Activated naive CD8-positive, alpha-beta T cell treated with anti-CD3 and anti-CD28 coated beads for 36 hours (primary cell): Measurements from ENCODE around the gene GHR. TPM values are rescaled to one million over a fixed set of nuclear protein-coding genes. Genes with fewer than 3 reads are reported as not detected.

Experiments
- DNase-seq: peaks from one replicate; pipeline ENCODE4 v3.0.0; 2021
- H3K27ac Mint-ChIP-seq: one replicate; pipeline ENCODE4 v1.8.0; 2022; ENCODE audit warnings: mild to moderate bottlenecking, moderate library complexity, mixed read lengths
- H3K27me3 Mint-ChIP-seq: one replicate; pipeline ENCODE4 v1.8.0; 2022; ENCODE audit warnings: mild to moderate bottlenecking, mixed read lengths
- H3K36me3 Mint-ChIP-seq: one replicate; pipeline ENCODE4 v1.8.0; 2021; ENCODE audit warnings: mild to moderate bottlenecking, mixed read lengths
- H3K4me1 Mint-ChIP-seq: one replicate; pipeline ENCODE4 v1.8.0; 2021; ENCODE audit warnings: mixed read lengths
- H3K4me3 Mint-ChIP-seq: one replicate; pipeline ENCODE4 v1.8.0; 2022; ENCODE audit warnings: mild to moderate bottlenecking, moderate library complexity, mixed read lengths
- H3K9me3 Mint-ChIP-seq: one replicate; pipeline ENCODE4 v1.8.0; 2022; ENCODE audit warnings: mixed read lengths
- total RNA-seq, 2 experiments: library from RNA; stranded (reverse); gene quantifications; one replicate each; pipeline ENCODE4 v1.2.3, GENCODE V29; 2021

The GHR gene
- total RNA-seq, 2 experiments from 2014 or later, result not detected

DNA sequence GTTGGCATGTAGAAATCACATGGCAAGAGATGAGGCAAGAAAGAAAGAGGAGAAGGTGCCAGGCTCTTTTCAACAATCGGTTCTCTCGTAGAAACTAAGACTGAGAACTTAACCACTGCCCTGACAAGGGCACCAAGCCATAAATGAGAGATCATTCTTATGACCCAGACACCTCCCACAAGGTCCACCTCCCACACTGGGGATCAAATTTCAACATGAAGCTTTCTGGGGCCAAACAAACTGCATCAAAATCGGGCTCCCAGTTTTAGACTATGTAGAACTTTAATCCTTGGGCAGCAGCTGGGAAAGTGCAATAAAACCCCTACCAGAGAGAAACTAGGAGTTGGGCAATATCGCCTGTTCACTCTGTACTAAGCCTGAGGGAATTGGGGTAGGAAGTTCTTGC lies 183.2 kb downstream of the GHR start:
- Mint-ChIP-seq H3K4me3 (no peak overlapping the region), H3K9me3 (no peaks in the 10 kb centered on the region), H3K4me1 (no peaks in the 10 kb centered on the region), H3K27ac (no peak overlapping the region), H3K36me3 (no peaks in the 10 kb centered on the region), H3K27me3 (peaks cover 13% of the 10 kb centered on the region)
- no peak for DNase-seq

DNA sequence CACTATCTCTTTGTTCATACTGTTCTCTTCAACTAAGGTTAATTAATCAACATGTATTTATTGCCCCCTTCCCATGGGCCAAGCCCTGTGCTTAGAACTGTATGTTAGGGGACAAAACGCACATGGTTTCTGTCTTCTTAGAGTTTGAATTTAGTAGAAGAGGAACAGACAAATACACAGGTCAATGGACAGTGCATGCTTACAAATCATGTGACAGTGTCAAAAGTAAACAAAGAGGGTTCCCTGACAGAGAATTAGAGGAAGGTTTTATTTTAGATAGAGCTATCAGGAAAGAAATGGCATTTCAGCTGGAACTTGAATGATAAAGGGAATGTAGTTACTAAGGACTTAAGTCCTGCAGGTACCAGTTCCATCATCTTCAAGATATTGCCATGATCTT lies 188.2 kb downstream of the GHR start:
- Mint-ChIP-seq H3K9me3 (no peaks in the 10 kb centered on the region), H3K36me3 (no peaks in the 10 kb centered on the region), H3K4me1 (no peaks in the 10 kb centered on the region), H3K27ac (no peak overlapping the region), H3K27me3 (peaks cover 10% of the 10 kb centered on the region), H3K4me3 (no peak overlapping the region)
- DNase-seq, result no peak

DNA sequence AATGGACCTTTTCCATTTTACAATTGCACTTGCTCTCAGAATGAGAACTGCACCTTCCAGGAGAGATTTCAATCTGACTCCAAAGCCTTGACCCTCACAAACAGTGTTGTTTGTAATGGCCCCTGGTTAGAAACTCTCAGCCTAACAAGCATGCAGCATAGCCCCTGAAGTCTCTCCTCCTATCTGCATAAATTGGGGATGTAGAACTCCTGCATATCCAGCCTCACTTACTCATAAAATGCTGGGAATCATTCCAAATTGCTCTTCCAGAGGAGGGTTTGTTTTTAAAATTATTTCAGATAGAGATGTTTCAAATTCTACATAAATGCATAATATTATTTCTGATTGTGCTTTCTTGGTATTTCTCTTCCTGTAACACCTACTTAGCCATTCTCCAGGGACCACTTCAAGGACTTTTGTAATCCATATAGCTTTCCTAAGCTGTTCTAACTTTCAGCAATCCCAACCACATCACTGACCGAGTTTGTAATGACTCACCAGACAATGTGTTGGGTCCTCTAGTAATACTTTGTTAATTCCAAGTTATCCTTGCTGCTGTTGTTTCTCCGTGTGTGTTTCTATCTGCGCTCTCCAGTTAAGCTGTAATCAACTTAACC lies 189.6 kb downstream of the GHR start:
- DNase-seq, result no peak
- no peak overlapping the region for H3K4me3 Mint-ChIP-seq
- no peak overlapping the region for H3K27ac Mint-ChIP-seq
- H3K36me3 Mint-ChIP-seq, result no peaks in the 10 kb centered on the region
- H3K27me3 Mint-ChIP-seq, result peaks cover 10% of the 10 kb centered on the region
- no peaks in the 10 kb centered on the region for H3K4me1 Mint-ChIP-seq
- no peaks in the 10 kb centered on the region for H3K9me3 Mint-ChIP-seq

DNA sequence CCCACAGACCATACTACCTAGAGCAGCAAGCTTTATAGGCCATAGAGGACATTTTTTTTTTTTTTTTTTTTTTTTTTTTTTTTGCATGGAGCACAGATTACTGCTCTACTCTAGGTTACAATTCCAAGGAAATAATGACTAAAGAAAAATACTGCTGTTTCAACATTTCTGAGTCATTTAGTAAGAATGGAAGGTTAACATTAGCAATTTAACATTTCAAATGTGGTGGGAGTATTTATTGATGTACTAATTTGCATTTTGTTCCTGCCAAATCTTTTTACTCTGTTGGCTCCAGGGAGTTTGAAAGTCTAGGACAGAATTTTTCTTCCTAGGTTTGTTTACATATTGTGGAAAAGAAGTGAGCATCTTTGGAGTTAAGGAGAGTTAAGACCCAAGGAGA lies 191.3 kb downstream of the GHR start:
- Mint-ChIP-seq H3K36me3 (no peaks in the 10 kb centered on the region), H3K9me3 (no peaks in the 10 kb centered on the region), H3K4me1 (no peaks in the 10 kb centered on the region), H3K4me3 (no peak overlapping the region), H3K27ac (no peak overlapping the region), H3K27me3 (peaks cover 10% of the 10 kb centered on the region)
- DNase-seq, result no peak

DNA sequence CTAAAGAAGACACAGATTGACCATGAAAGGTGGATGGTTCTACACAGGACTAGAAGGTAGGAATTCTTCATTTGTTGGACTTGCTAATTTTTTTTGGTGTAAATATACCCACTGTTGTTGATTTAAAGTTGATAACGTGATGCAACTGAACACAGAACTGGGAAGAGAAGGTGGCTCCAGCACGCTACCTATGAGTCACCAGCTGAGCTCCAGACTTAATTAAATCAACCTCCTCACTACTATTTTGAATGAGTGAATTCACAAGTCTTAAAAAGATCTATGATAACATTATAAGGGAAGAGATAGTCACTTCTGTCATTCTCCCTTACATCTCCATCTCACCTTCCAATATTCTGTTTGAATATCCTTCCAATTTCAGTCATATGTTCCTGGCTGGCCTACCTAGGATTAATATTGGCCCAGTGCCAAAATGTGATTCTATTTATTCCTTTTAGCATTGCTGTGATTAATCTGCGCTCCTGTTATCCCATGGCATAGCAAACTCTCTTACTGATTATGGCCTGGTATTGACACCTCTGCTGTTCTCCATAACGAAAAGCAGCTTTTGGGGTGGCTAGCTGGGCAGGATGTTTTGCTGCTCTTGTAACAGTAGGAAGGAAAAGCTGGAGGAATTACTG lies 197.5 kb downstream of the GHR start:
- H3K36me3 Mint-ChIP-seq, result no peaks in the 10 kb centered on the region
- no peak overlapping the region for H3K4me3 Mint-ChIP-seq

DNA sequence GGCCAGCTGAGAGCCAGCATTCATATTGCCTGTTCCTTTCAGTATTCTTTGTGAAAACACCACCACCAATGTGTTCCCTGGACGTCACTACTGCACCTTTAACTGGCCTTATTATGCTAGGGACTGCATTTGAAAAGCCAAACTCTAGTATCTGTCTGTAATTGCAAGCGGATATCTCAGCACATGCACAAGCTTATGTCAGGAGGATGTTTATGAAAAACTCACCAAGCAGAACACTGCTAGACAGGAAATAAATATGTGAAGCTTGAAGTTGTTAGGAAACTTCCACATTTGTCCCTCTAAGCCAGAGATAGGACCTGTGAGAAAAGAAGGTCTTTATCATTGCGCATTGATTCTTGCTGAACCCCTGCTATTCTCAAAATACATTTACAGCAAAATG lies 198.0 kb downstream of the GHR start:
- no peak overlapping the region for H3K27ac Mint-ChIP-seq
- DNase-seq, result no peak
- H3K4me1 Mint-ChIP-seq, result no peaks in the 10 kb centered on the region
- H3K27me3 Mint-ChIP-seq, result peaks cover 1% of the 10 kb centered on the region
- H3K9me3 Mint-ChIP-seq, result no peaks in the 10 kb centered on the region
- H3K36me3 Mint-ChIP-seq, result no peaks in the 10 kb centered on the region
- no peak overlapping the region for H3K4me3 Mint-ChIP-seq

More for the DNA sequence above, 197.5 kb downstream of the GHR start:
- Mint-ChIP-seq H3K9me3 (no peaks in the 10 kb centered on the region), H3K4me1 (no peaks in the 10 kb centered on the region), H3K27ac (no peak overlapping the region), H3K27me3 (peaks cover 6% of the 10 kb centered on the region)
- DNase-seq, result no peak

DNA sequence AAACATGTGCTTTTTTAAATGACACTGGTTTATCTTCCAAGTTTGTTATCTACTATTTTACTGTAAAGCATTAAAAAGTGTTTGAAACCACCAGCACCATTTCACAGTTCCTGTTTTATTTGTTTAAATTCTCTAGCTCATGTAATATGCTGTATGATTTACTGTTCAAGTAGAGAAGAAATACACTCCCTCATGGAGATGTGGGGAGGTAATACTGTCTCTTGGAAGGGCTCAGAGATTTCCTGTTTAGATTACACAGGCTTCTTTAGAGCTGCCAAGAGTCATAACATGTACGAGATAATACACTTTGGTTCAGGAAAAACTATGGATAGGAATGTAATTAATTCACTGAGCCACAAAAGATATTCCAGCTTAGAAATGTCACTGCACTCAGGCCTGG lies 198.4 kb downstream of the GHR start:
- Mint-ChIP-seq H3K4me1 (no peaks in the 10 kb centered on the region), H3K36me3 (no peaks in the 10 kb centered on the region), H3K27ac (no peak overlapping the region), H3K9me3 (no peaks in the 10 kb centered on the region), H3K4me3 (no peak overlapping the region), H3K27me3 (no peaks in the 10 kb centered on the region)
- no peak for DNase-seq

DNA sequence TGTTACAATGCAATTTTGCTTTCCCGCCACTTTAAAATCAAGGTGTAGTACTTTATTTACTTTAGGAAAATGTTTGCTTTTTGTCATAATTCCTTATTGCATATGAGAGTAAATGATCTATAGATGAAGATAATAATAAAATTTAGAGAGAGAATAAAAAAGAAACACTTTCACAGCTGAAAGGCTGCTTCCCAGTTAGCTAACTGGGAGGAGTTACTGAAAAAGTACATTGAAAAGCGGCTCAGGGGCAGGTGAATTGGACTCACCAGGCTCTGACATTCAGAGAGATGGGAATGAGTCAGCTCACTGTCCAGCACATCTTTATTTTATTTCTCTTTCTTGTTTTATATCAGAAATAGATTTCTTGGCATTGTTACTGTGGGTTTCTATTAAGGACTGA lies 201.7 kb downstream of the GHR start:
- H3K9me3 Mint-ChIP-seq, result no peaks in the 10 kb centered on the region
- no peaks in the 10 kb centered on the region for H3K36me3 Mint-ChIP-seq
- H3K27me3 Mint-ChIP-seq, result no peaks in the 10 kb centered on the region
- no peak for DNase-seq
- H3K4me1 Mint-ChIP-seq, result no peaks in the 10 kb centered on the region
- H3K27ac Mint-ChIP-seq, result no peak overlapping the region
- no peak overlapping the region for H3K4me3 Mint-ChIP-seq

DNA sequence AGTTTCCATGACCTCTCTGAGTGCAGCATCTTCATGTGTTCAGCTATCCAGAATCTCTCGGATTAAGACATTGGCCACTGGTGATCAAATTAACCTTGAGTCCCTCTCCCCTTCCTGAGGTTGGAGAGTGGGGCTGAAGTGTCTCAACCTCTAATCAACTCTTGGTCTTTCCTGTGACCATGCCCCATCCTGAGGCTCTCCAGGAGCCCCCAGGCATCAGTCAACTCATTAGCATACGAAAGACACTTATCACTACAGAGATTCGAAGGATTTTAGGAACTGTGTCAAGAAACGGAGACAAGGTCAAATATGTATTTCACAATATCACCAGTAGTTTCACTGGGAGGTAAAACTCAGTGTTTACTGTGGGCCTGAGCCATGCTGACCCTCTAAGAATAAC lies 203.2 kb downstream of the GHR start:
- H3K27ac Mint-ChIP-seq, result no peak overlapping the region
- no peaks in the 10 kb centered on the region for H3K9me3 Mint-ChIP-seq
- no peaks in the 10 kb centered on the region for H3K27me3 Mint-ChIP-seq
- H3K4me3 Mint-ChIP-seq, result no peak overlapping the region
- no peaks in the 10 kb centered on the region for H3K36me3 Mint-ChIP-seq
- no peak for DNase-seq
- no peaks in the 10 kb centered on the region for H3K4me1 Mint-ChIP-seq

DNA sequence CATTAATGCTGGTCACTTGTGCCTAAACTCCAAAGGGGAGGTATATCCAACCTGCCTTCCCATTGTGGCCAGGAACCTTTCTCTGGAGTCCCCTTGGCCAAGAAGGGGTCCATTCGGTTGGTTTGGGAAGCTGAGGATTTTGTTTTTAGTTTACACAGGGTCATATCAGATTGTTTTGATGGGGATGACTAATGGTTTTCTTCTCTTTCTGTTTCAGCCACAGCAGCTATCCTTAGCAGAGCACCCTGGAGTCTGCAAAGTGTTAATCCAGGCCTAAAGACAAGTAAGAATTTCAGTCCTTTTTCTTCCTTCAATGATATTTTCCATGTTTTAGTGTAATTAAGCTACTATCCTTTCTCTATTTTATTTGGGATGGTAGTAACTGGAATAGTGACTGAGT lies 205.6 kb downstream of the GHR start:
- Mint-ChIP-seq H3K4me1 (no peaks in the 10 kb centered on the region), H3K36me3 (no peaks in the 10 kb centered on the region), H3K4me3 (no peak overlapping the region), H3K27me3 (peaks cover 3% of the 10 kb centered on the region), H3K27ac (no peak overlapping the region), H3K9me3 (no peaks in the 10 kb centered on the region)
- DNase-seq, result no peak

DNA sequence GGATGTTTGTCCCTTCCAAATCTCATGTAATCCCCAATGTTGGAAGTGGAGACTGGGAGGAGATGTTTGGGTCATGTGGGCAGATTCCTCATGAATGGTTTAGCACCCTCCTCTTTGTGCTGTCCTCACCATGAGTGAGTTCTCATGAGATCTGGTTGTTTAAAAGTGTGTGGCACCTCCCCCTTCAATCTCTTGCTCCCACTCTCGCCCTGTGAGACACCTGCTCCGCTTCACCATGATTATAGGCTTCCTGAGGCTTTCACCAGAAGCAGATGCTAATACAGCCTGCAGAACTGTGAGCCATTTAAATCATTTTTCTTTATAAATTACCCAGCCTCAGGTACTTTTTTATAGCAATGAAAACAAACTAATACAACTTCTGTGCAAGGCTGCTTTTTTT lies 206.0 kb downstream of the GHR start:
- Mint-ChIP-seq H3K9me3 (no peaks in the 10 kb centered on the region), H3K27me3 (peaks cover 3% of the 10 kb centered on the region), H3K4me1 (no peaks in the 10 kb centered on the region), H3K27ac (no peak overlapping the region), H3K4me3 (no peak overlapping the region), H3K36me3 (no peaks in the 10 kb centered on the region)
- no peak for DNase-seq

DNA sequence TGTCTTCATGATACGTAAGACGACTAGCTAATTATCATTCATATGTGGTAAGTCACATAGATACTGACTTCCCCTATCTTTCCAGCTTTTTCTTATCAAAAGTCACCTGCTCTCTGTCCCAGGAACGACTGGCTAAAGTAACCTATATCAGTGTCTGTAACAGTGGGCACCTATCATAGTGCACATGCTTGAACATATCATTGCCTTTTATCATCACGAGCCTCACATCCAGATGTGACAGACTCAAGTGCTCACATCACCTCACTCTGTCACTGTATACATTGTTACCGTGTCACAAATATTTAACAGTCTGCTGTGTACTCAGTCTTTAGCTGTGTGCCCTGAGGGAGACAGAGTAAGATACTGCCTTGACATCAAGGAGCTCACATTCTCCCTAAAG lies 208.0 kb downstream of the GHR start:
- DNase-seq, result no peak
- Mint-ChIP-seq H3K4me3 (no peak overlapping the region), H3K4me1 (no peaks in the 10 kb centered on the region), H3K36me3 (no peaks in the 10 kb centered on the region), H3K27me3 (peaks cover 3% of the 10 kb centered on the region), H3K27ac (no peak overlapping the region), H3K9me3 (no peaks in the 10 kb centered on the region)

DNA sequence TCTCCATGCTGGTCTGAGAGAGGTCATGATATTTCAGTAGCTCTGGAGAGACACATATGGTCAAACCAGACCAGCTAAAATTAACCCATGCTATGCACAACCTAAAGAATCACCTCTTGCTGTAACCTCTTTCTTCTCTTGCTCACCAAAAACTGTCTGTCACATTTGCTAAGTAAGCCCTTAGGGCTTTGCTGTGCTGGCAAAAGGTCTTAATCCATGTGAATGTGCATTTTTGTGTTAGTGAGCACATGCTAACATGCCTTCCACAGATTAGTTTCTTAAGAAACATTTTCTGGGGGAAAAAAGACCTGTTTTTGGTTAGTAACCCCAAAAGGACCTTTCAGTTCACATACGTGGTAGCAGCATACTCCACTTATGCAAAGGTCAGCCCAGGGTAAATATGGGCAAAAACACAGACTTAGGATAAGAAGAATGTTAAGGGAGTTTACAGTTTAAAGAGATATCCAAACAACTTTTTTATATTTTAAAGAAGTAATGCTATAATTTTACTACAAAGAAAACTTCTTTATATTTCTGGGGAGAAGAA lies 209.2 kb downstream of the GHR start:
- no peaks in the 10 kb centered on the region for H3K36me3 Mint-ChIP-seq
- H3K27ac Mint-ChIP-seq, result no peak overlapping the region
- H3K9me3 Mint-ChIP-seq, result no peaks in the 10 kb centered on the region
- DNase-seq, result no peak
- no peak overlapping the region for H3K4me3 Mint-ChIP-seq
- H3K4me1 Mint-ChIP-seq, result no peaks in the 10 kb centered on the region
- H3K27me3 Mint-ChIP-seq, result peaks cover 3% of the 10 kb centered on the region

DNA sequence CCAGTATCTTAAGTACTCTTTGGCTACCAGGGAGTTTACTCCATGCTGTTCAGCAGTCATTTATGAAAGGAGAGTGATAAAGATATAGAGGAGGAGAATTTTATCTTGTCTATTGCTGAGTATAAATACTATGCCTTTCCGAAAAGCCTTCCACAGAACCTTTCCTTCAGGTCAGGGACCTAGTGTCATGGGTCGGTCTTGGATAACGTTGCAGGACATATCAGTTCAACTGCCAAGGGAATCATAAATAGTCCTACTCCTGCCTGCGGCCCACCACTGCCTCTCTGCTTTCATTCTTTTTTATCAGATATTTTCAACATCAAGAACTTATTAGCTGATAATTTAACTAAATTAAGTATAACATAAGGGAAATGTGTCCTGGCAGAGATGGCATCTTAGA lies 211.3 kb downstream of the GHR start:
- H3K27ac Mint-ChIP-seq, result no peak overlapping the region
- DNase-seq, result no peak
- H3K4me3 Mint-ChIP-seq, result no peak overlapping the region
- H3K9me3 Mint-ChIP-seq, result no peaks in the 10 kb centered on the region
- H3K4me1 Mint-ChIP-seq, result no peaks in the 10 kb centered on the region
- H3K27me3 Mint-ChIP-seq, result peaks cover 7% of the 10 kb centered on the region
- no peaks in the 10 kb centered on the region for H3K36me3 Mint-ChIP-seq

DNA sequence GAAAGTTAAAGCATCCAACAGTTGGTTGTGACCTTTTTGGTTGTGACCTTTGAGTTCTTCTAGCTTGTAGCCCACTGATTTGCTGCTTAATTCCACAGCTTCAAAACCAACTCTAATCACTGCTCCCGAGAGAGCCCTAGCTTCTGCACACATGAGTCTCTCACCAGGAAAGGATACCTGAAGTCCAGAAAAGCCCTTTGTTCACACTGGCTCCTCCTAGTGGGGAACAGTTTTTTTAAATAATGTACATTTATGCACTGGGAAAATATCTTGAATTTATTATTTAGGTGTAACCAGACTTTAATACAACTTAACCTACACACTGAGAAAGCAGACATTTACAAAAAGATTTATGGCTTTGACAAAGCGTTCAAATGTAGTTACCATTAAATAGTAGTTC lies 213.2 kb downstream of the GHR start:
- no peak overlapping the region for H3K4me3 Mint-ChIP-seq
- no peaks in the 10 kb centered on the region for H3K36me3 Mint-ChIP-seq
- no peaks in the 10 kb centered on the region for H3K4me1 Mint-ChIP-seq
- DNase-seq, result no peak
- peaks cover 10% of the 10 kb centered on the region for H3K27me3 Mint-ChIP-seq
- no peak overlapping the region for H3K27ac Mint-ChIP-seq
- H3K9me3 Mint-ChIP-seq, result no peaks in the 10 kb centered on the region

DNA sequence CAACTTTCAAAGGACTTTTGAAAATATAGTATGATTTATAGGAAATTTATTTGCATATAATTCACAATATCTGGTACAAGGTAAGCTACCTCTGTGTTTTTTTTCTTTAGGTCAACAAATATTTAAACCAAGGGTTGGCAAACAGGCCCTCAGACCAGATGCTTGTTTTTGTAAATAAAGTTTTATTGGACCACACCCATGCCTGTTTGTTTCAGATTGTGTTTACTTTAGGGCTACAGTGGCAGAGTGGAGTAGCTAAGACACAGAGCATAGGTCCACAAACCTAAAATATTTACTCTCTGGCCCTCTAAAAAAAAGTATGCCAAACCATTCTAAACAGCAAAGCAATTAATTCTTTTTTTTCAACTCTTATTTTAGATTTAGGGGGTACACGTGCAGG lies 213.7 kb downstream of the GHR start:
- DNase-seq, result no peak

More for the DNA sequence above, 213.7 kb downstream of the GHR start:
- Mint-ChIP-seq H3K36me3 (no peaks in the 10 kb centered on the region), H3K4me1 (no peaks in the 10 kb centered on the region), H3K4me3 (no peak overlapping the region), H3K27ac (no peak overlapping the region), H3K27me3 (peaks cover 10% of the 10 kb centered on the region), H3K9me3 (no peaks in the 10 kb centered on the region)
